ELF-1 (cell line): Measurements from ENCODE around the gene GAGE12G.
"Not testable (repeated sequence)": the region's sequence is repeated elsewhere in the genome, so short reads cannot be mapped to it uniquely, and the experiment has no call there.

Experiments
- DNase-seq: peaks from one replicate; pipeline ENCODE4 v3.0.0-alpha.2; 2016; ENCODE audit warnings: low read depth, low spot score

GAGE12G gene

GRCh38 chrX:49570100-49570499 lies at the start of gene GAGE12G:
Gene GAGE12G (plus strand): TSS chrX:49570400. CDS start chrX:49571555, 1,155 bp downstream.
- DNase-seq = not testable (repeated sequence)

- DNase-seq = not testable (repeated sequence)
Measured at GRCh38 chrX:49531877-49532276, 38.3 kb upstream of the GAGE12G start, which contains the start of gene GAGE12C. Gene GAGE12C (plus strand): TSS chrX:49532177. CDS start chrX:49533332, 1,155 bp downstream.

- not testable (repeated sequence) for DNase-seq
Measured at GRCh38 chrX:49541433-49541832, 28.8 kb upstream of the GAGE12G start, which contains the start of gene GAGE12D. Gene GAGE12D (plus strand): TSS chrX:49541733. CDS start chrX:49542888, 1,155 bp downstream.

GRCh38 chrX:49550989-49551388 lies 19.2 kb upstream of the GAGE12G start, which contains the start of gene GAGE12E:
Gene GAGE12E (plus strand): TSS chrX:49551289. CDS start chrX:49552444, 1,155 bp downstream.
- not testable (repeated sequence) for DNase-seq

- not testable (repeated sequence) for DNase-seq
Measured at GRCh38 chrX:49560542-49560941, 9.7 kb upstream of the GAGE12G start, which contains the start of gene GAGE12F. Gene GAGE12F (plus strand): TSS chrX:49560842. CDS start chrX:49561997, 1,155 bp downstream.

GRCh38 chrX:49568728-49569127 lies 1.5 kb upstream of the GAGE12G start:
- not testable (repeated sequence) for DNase-seq

- not testable (repeated sequence) for DNase-seq
Measured at GRCh38 chrX:49569152-49569551, 1.0 kb upstream of the GAGE12G start.

GRCh38 chrX:49579649-49580048 lies 9.4 kb downstream of the GAGE12G start, which contains the start of gene GAGE12H:
Gene GAGE12H (plus strand): TSS chrX:49579949. CDS start chrX:49581104, 1,155 bp downstream.
- not testable (repeated sequence) for DNase-seq

- DNase-seq = not testable (repeated sequence)
Measured at GRCh38 chrX:49589196-49589595, 19.0 kb downstream of the GAGE12G start, which contains the start of gene GAGE2A. Gene GAGE2A (plus strand): TSS chrX:49589496. CDS start chrX:49590651, 1,155 bp downstream.

GRCh38 chrX:49589769-49590478 lies 19.7 kb downstream of the GAGE12G start:
- not testable (repeated sequence) for DNase-seq

- not testable (repeated sequence) for DNase-seq
Measured at GRCh38 chrX:49590488-49590887, 20.3 kb downstream of the GAGE12G start.

- DNase-seq = not testable (repeated sequence)
Measured at GRCh38 chrX:49598720-49599119, 28.5 kb downstream of the GAGE12G start, which contains the start of gene GAGE1. Gene GAGE1 (plus strand): TSS chrX:49599020. CDS start chrX:49600175, 1,155 bp downstream.

- DNase-seq = no peak
Measured at GRCh38 chrX:49610718-49611310, 40.6 kb downstream of the GAGE12G start.

- no peak for DNase-seq
Measured at GRCh38 chrX:49618574-49618973, 48.4 kb downstream of the GAGE12G start.
